PC-3 (cell line): ENCODE data around the gene TUFT1. TPM values are rescaled to one million over a fixed set of nuclear protein-coding genes. Genes with fewer than 3 reads are reported as not detected.

ENCODE experiments used
- ATAC-seq: fragments of 200-7000 bp; cut with Tn5 transposase; 2 replicates; pipeline ENCODE4 v1.9.1; 2020; ENCODE audit warnings: mild to moderate bottlenecking, moderate library complexity
- BruUV-seq: library from RNA; stranded (reverse); fragments of 400-500 nt; replicated peaks from 2 replicates; lab custom pipeline; 2021; lab: Mats Ljungman, UMichigan
- CTCF ChIA-PET: fragments of 300-600 bp; sonication (Branson Sonifier 250); formaldehyde crosslinking; loops from one replicate; lab custom pipeline; 2022; ENCODE audit warnings: antibody characterized with exemption; lab: Charles Lee
- POLR2A ChIA-PET: fragments of 300-600 bp; sonication (Branson Sonifier 250); formaldehyde crosslinking; loops from one replicate; lab custom pipeline; 2022; ENCODE audit warnings: antibody characterized with exemption; ENCODE audit not compliant: unreplicated experiment; lab: Charles Lee
- DNase-seq: peaks from one replicate; pipeline ENCODE4 v3.0.0-alpha.2; 2015
- H2AFZ ChIP-seq: fragments of 300-600 bp; sonication (generic); 2 replicates; pipeline ENCODE4 v1.6.0; 2016; ENCODE audit warnings: antibody characterized with exemption, low read length
- H3F3A ChIP-seq: fragments of 300-600 bp; sonication (generic); one replicate; pipeline ENCODE4 v1.6.0; 2017; ENCODE audit warnings: antibody characterized with exemption, low read length, control low read depth, mild to moderate bottlenecking; ENCODE audit not compliant: unreplicated experiment
- H3K27ac ChIP-seq: fragments of 300-600 bp; sonication (generic); 2 replicates; pipeline ENCODE4 v1.5.1; 2016; ENCODE audit warnings: mild to moderate bottlenecking, low read length
- H3K27me3 ChIP-seq: fragments of 300-600 bp; sonication (generic); 2 replicates; pipeline ENCODE4 v1.6.1; 2016; ENCODE audit warnings: low read length, mixed read lengths
- H3K36me3 ChIP-seq: fragments of 300-600 bp; sonication (generic); 2 replicates; pipeline ENCODE4 v1.6.1; 2016; ENCODE audit warnings: low read depth, mixed run types, low read length, mixed read lengths
- H3K4me1 ChIP-seq: fragments of 300-600 bp; sonication (generic); 2 replicates; pipeline ENCODE4 v1.5.1; 2016; ENCODE audit warnings: low read length; ENCODE audit not compliant: insufficient read depth
- H3K4me2 ChIP-seq: fragments of 300-600 bp; sonication (generic); 2 replicates; pipeline ENCODE4 v1.6.0; 2016; ENCODE audit warnings: low read length
- H3K4me3 ChIP-seq: fragments of 300-600 bp; sonication (generic); 2 replicates; pipeline ENCODE4 v1.5.1; 2016; ENCODE audit warnings: mild to moderate bottlenecking, low read length, mixed read lengths
- H3K79me2 ChIP-seq: fragments of 300-600 bp; sonication (generic); 2 replicates; pipeline ENCODE4 v1.6.1; 2017; ENCODE audit warnings: low read length, mixed read lengths
- H3K9ac ChIP-seq: fragments of 300-600 bp; sonication (generic); 2 replicates; pipeline ENCODE4 v1.6.0; 2016; ENCODE audit warnings: mild to moderate bottlenecking, low read length
- H3K9me2 ChIP-seq: fragments of 300-600 bp; sonication (generic); replicated peaks from 2 replicates; pipeline ENCODE4 v1.6.1; 2016; ENCODE audit warnings: mixed run types, low read length, mixed read lengths
- H3K9me3 ChIP-seq: fragments of 300-600 bp; sonication (generic); 2 replicates; pipeline ENCODE4 v1.6.1; 2016; ENCODE audit warnings: low read length, mixed read lengths
- H4K20me1 ChIP-seq: fragments of 300-600 bp; sonication (generic); 2 replicates; pipeline ENCODE4 v1.6.1; 2016; ENCODE audit warnings: low read length, mixed read lengths
- CTCF ChIP-seq: fragments of 300-600 bp; sonication (generic); conservative IDR thresholded peaks from 2 replicates; pipeline ENCODE4 v1.5.1; 2017; ENCODE audit warnings: antibody characterized with exemption, low read depth, mild to moderate bottlenecking, low read length
- EZH2 ChIP-seq: fragments of 300-600 bp; sonication (generic); IDR thresholded peaks from one replicate; pipeline ENCODE4 v1.6.1; 2017; ENCODE audit warnings: antibody characterized with exemption, mild to moderate bottlenecking, low read length; ENCODE audit not compliant: unreplicated experiment
- EZH2phosphoT487 ChIP-seq: fragments of 300-600 bp; sonication (generic); IDR thresholded peaks from 2 replicates; pipeline ENCODE4 v1.6.1; 2018; ENCODE audit warnings: mild to moderate bottlenecking, antibody characterized with exemption, low read length, borderline replicate concordance
- intact Hi-C: fragments of 100-400 bp; cut with micrococcal nuclease; formaldehyde crosslinking; loops from 2 replicates; pipeline ENCODE4 v1.9.0; 2023
- total RNA-seq: library from RNA; depleted of rRNA; stranded (reverse); fragments of >200 nt; gene quantifications from 2 replicates; pipeline ENCODE4 v1.2.3, GENCODE V29; 2014

The TUFT1 gene
- total RNA-seq, 1 experiment from 2014 or later: 33.9 TPM

- Histone ChIP-seq H3K4me2 (no peak overlapping the region), H3K36me3 (no peaks in the 10 kb centered on the region), H3K27ac (no peak overlapping the region), H3F3A (no peaks in the 10 kb centered on the region), H3K9ac (no peak overlapping the region), H3K9me3 (no peaks in the 10 kb centered on the region), H3K27me3 (no peaks in the 10 kb centered on the region), H4K20me1 (no peaks in the 10 kb centered on the region), H3K4me3 (no peak overlapping the region), H3K4me1 (peaks cover 29% of the 10 kb centered on the region), H2AFZ (no peak overlapping the region), H3K9me2 (no peaks in the 10 kb centered on the region), H3K79me2 (peaks cover 14% of the 10 kb centered on the region)
- POLR2A ChIA-PET: no interaction called here
- BruUV-seq: no TSS peak
- intact Hi-C loops: no loop called here
- DNase-seq: peak; percentile 77
- ATAC-seq: no peak
- TF ChIP-seq CTCF (no peak), EZH2phosphoT487 (no peak), EZH2 (no peak)
- CTCF ChIA-PET: no interaction called here
Measured at GRCh38 chr1:151508833-151509232, 31.3 kb upstream of the TUFT1 start.

GRCh38 chr1:151509350-151510019 is 30.6 kb upstream of the TUFT1 start:
- H3K4me2 ChIP-seq: no peak overlapping the region
- TF ChIP-seq CTCF (no peak), EZH2 (no peak), EZH2phosphoT487 (no peak)
- H3K27me3 ChIP-seq: no peaks in the 10 kb centered on the region
- ChIA-PET POLR2A (no interaction called here), CTCF (no interaction called here)
- no peaks in the 10 kb centered on the region for H3K9me2 ChIP-seq
- H2AFZ ChIP-seq: no peak overlapping the region
- H3K4me1 ChIP-seq: peaks cover 35% of the 10 kb centered on the region
- H4K20me1 ChIP-seq: no peaks in the 10 kb centered on the region
- no peak overlapping the region for H3K27ac ChIP-seq
- H3K9ac ChIP-seq: no peak overlapping the region
- H3K9me3 ChIP-seq: no peaks in the 10 kb centered on the region
- intact Hi-C loops: loop anchor here (1.0 to 2.0 kb wide), 2 partner anchors 15 to 65 kb away; no protein-coding TSS in a partner anchor
- no peak overlapping the region for H3K4me3 ChIP-seq
- H3F3A ChIP-seq: peaks cover 6% of the 10 kb centered on the region
- DNase-seq (no peak), ATAC-seq (no peak)
- BruUV-seq: no TSS peak
- no peaks in the 10 kb centered on the region for H3K36me3 ChIP-seq
- peaks cover 19% of the 10 kb centered on the region for H3K79me2 ChIP-seq

- peaks cover 41% of the 10 kb centered on the region for H3K4me1 ChIP-seq
- intact Hi-C loops: loop anchor here (1.0 to 2.0 kb wide), 2 partner anchors 15 to 66 kb away; no protein-coding TSS in a partner anchor
- peaks cover 24% of the 10 kb centered on the region for H3K79me2 ChIP-seq
- H3K27me3 ChIP-seq: no peaks in the 10 kb centered on the region
- ATAC-seq: no peak
- peak overlapping the region; percentile 95 for H3K4me2 ChIP-seq
- BruUV-seq: no TSS peak
- ChIA-PET POLR2A (interaction anchor here (1.7 kb wide), 1 partner anchor 15 kb away, joined by 12 read pairs; no protein-coding TSS in a partner anchor), CTCF (no interaction called here)
- peak overlapping the region; percentile 82; the same call in 1 of the 2 replicates for H2AFZ ChIP-seq
- peak overlapping the region; percentile 84; the same call in 1 of the 2 replicates for H3K4me3 ChIP-seq
- H3K9ac ChIP-seq: no peak overlapping the region
- no peaks in the 10 kb centered on the region for H3K9me3 ChIP-seq
- TF ChIP-seq EZH2phosphoT487 (no peak), EZH2 (no peak), CTCF (no peak)
- H3F3A ChIP-seq: peaks cover 11% of the 10 kb centered on the region
- no peaks in the 10 kb centered on the region for H4K20me1 ChIP-seq
- no peaks in the 10 kb centered on the region for H3K36me3 ChIP-seq
- DNase-seq: no peak
- no peaks in the 10 kb centered on the region for H3K9me2 ChIP-seq
- no peak overlapping the region for H3K27ac ChIP-seq
Measured at GRCh38 chr1:151510020-151510405, 30.1 kb upstream of the TUFT1 start.
